Activated CD8-positive, alpha-beta memory T cell treated with anti-CD3 and anti-CD28 coated beads, Interleukin-2, amount 10 ng/mL, durations not matched to agents 7 days and 5 days (primary cell): ENCODE data around the gene CPNE4. TPM values are rescaled to one million over a fixed set of nuclear protein-coding genes. Genes with fewer than 3 reads are reported as not detected.
A peak's percentile ranks its signal among the peaks of the same experiment; 100 is the strongest.

ENCODE experiments used
- ATAC-seq: fragments of 150-1000 bp; cut with Tn5 transposase; one replicate; pipeline ENCODE4 v1.10.0; 2021; ENCODE audit warnings: moderate library complexity
- CTCF ChIA-PET: fragments of 350-600 bp; sonication (Branson Sonifier 250); formaldehyde crosslinking; loops from one replicate; lab custom pipeline; 2021; ENCODE audit warnings: antibody characterized with exemption; lab: Charles Lee
- DNase-seq: peaks from one replicate; pipeline ENCODE4 v3.0.0-alpha.2; 2020
- H3K27ac Mint-ChIP-seq: one replicate; pipeline ENCODE4 v1.8.0; 2021; ENCODE audit warnings: mild to moderate bottlenecking, mixed read lengths
- H3K27me3 Mint-ChIP-seq: one replicate; pipeline ENCODE4 v1.8.0; 2021; ENCODE audit warnings: mixed read lengths
- H3K36me3 Mint-ChIP-seq: one replicate; pipeline ENCODE4 v1.8.0; 2021; ENCODE audit warnings: mild to moderate bottlenecking, mixed read lengths
- H3K4me1 Mint-ChIP-seq: one replicate; pipeline ENCODE4 v1.8.0; 2021; ENCODE audit warnings: mixed read lengths
- H3K4me3 Mint-ChIP-seq: one replicate; pipeline ENCODE4 v1.8.0; 2021; ENCODE audit warnings: mild to moderate bottlenecking, moderate library complexity, mixed read lengths
- H3K9me3 Mint-ChIP-seq: one replicate; pipeline ENCODE4 v1.8.0; 2022; ENCODE audit warnings: low read depth, mixed read lengths
- total RNA-seq, 2 experiments: library from RNA; stranded (reverse); gene quantifications; one replicate each; pipeline ENCODE4 v1.2.3, GENCODE V29; 2021

Gene CPNE4
- total RNA-seq, 2 experiments from 2014 or later, result not detected

DNA sequence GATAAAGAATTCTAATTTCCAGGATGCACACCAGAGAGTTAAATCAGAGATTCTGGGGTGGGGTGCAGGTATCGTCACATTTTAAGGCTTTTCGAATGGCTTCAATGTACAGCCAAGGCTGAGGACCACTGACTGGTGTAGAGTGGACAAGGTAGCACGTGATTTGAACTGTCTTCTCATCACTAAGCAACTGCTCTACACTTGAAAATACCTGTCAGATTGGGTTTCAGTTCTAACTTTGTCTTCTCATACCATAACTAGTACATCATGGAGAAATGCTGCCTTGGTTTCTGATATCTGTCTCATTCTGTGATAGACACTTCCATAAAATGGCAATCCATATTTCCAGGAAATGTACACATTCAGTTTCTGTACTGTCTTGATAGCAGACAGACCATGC, 474.0 kb downstream of the CPNE4 start:
- ATAC-seq (no peak), DNase-seq (no peak)
- Mint-ChIP-seq H3K27me3 (peaks cover 79% of the 10 kb centered on the region), H3K36me3 (no peaks in the 10 kb centered on the region), H3K4me3 (no peak overlapping the region), H3K27ac (no peak overlapping the region), H3K9me3 (no peaks in the 10 kb centered on the region), H3K4me1 (no peaks in the 10 kb centered on the region)
- CTCF ChIA-PET, result interaction anchor here (0.7 kb wide), 1 partner anchor 10 kb away, joined by 3 read pairs; no protein-coding TSS in a partner anchor

DNA sequence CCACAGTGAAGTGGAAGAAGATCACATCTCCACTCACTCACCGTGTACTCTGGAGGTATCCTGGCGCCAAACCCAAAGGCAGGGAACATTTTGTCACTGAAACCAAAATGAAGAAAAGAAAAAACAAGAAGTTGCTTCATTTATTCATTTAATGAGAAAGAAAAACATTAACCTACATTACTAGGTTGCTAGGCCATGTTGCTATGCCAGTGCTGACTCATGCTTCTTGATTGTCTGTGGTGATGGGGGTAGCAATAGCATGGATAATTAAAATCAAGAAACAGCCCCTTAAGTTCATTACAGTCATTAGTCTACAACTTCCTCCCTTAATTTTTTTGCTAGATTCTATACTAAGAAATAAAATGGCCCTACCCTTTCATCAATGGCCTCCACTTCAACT, 479.4 kb downstream of the CPNE4 start:
- H3K4me3 Mint-ChIP-seq, result no peak overlapping the region
- H3K9me3 Mint-ChIP-seq, result no peaks in the 10 kb centered on the region
- no peak for ATAC-seq
- no peaks in the 10 kb centered on the region for H3K36me3 Mint-ChIP-seq
- CTCF ChIA-PET, result no interaction called here
- H3K4me1 Mint-ChIP-seq, result peaks cover 21% of the 10 kb centered on the region
- DNase-seq, result no peak
- H3K27ac Mint-ChIP-seq, result no peak overlapping the region
- H3K27me3 Mint-ChIP-seq, result peaks cover 65% of the 10 kb centered on the region

DNA sequence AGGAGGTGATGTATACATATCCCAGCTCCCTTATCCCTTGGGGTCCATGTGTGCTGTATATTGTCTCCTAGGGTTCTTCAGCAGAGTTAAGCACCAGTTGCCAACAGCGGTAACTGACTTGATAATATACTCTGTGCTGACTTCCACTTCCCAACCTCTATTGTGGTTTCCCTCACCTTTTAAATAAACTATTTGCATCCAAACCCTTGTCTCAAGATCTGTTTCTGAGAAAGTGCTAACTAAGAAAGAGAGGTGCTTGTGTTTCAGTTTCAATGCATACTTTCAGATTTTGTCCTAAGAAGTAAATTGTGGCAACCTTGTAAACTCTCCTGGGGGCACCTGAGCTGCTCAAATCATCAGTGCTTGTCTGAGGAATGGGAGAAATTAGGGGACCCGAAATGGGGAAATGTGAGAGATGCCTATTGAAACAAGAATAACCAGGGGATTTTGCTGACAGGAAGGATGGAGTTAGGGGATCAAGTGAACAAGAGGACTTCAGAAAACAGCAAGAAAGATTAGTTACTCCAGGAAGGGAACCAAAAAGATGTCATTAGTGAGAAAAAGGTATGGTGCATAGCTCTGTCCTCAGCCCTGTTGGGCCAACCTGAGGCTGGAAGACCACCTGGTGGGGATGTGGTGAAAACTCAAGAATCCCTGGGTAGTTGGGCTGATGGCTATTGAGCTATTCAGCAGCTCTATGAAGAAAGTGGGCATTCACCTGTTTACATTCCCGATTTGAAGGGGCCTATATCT, 481.1 kb downstream of the CPNE4 start:
- Mint-ChIP-seq H3K36me3 (no peaks in the 10 kb centered on the region), H3K27me3 (peaks cover 60% of the 10 kb centered on the region), H3K4me1 (peaks cover 21% of the 10 kb centered on the region), H3K27ac (peak overlapping the region; percentile 40), H3K9me3 (no peaks in the 10 kb centered on the region), H3K4me3 (no peak overlapping the region)
- DNase-seq (no peak), ATAC-seq (peak; percentile 49)
- CTCF ChIA-PET, result no interaction called here

DNA sequence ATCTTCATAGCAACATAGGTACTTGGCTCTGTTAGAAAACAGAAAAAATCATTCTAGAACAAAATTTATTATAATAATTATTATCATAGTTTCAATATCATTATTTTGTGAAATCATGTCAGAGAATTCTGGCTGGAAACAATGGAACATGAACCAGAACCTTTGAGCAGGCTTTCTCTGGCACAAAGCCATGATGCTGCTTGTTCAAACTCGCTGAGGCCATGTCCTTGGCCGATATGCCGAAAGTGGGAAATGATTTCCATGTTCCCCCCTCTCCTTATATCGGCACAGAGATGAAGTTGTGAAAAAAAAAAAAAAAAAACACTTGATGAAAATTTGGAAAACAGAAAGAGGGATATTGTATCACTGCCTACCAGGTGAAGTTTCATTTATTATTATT, 483.1 kb downstream of the CPNE4 start:
- no peaks in the 10 kb centered on the region for H3K36me3 Mint-ChIP-seq
- CTCF ChIA-PET, result interaction anchor here (0.7 kb wide), 1 partner anchor 521 kb away, joined by 3 read pairs; no protein-coding TSS in a partner anchor
- H3K4me1 Mint-ChIP-seq, result peaks cover 21% of the 10 kb centered on the region
- no peaks in the 10 kb centered on the region for H3K9me3 Mint-ChIP-seq
- no peak overlapping the region for H3K27ac Mint-ChIP-seq
- no peak for DNase-seq
- H3K27me3 Mint-ChIP-seq, result peaks cover 53% of the 10 kb centered on the region
- ATAC-seq, result no peak
- no peak overlapping the region for H3K4me3 Mint-ChIP-seq

DNA sequence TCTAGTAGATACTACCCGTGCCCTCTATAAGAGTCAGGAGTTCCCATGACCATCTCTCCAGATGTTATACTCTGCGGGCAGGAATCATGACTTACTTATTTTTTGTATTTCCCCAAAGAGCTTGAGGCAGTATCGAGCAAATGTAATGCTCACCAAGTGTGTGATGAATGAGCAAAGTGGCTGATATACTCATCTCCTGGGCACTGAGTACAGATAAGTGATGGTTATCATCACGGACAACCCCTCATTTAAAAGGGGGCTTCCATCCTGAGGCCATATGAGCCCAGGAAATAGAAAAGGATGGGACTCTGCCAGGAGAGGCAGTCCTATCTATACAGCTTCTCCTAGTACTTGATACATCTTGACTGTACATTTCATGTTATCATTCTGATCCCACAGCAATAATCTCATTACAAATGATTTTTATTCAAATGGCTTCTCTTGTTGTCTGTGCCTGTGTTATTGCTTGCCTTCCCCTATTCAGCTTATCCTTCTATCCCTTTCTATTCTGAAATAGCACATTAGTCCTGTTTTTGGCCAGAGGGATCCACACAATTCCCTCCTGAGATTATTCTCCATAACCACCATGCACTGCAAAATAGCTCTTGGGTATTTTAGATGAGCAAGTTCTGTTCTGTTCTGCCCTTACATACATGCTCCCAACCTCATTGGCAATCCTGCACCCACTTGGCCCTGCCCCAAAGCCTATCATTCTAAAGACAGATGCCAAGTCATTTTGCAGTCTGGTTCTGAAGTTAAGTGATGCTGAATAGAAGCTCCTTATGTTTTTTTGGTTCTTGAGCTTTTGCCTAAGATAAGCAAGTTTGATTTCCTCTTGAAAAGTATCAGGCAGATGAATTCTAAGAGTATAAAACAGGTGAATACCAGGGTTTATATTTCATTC, 484.0 kb downstream of the CPNE4 start:
- no peak for DNase-seq
- ATAC-seq, result no peak
- Mint-ChIP-seq H3K27ac (no peak overlapping the region), H3K9me3 (no peaks in the 10 kb centered on the region), H3K4me1 (peaks cover 21% of the 10 kb centered on the region), H3K4me3 (no peak overlapping the region), H3K27me3 (peaks cover 50% of the 10 kb centered on the region), H3K36me3 (no peaks in the 10 kb centered on the region)
- CTCF ChIA-PET, result no interaction called here

DNA sequence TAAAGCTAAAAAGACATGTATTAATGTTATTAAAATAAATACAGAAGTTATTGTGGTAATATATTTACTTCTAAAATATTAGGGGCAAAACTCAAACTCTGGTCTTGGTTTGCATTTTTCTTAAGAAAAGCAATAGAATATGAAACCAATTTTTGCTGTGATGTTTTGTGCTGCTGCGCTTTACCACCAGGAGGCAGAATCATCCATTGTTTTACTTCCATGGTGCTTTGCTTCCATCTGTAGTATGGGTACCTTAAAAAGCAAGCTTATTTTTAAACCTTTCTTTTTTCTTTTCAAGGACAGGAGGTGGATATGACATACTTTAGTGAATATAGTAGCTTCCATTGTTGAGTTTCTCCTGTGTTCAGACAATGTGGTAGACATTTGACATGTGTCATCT, 485.5 kb downstream of the CPNE4 start:
- H3K27ac Mint-ChIP-seq, result no peak overlapping the region
- H3K36me3 Mint-ChIP-seq, result no peaks in the 10 kb centered on the region
- CTCF ChIA-PET, result interaction anchor here (0.9 to 1.0 kb wide), 2 partner anchors 10 to 481 kb away, joined by 4 to 5 read pairs; no protein-coding TSS in a partner anchor
- no peak for DNase-seq
- H3K4me3 Mint-ChIP-seq, result no peak overlapping the region
- no peak for ATAC-seq
- peaks cover 40% of the 10 kb centered on the region for H3K27me3 Mint-ChIP-seq
- H3K9me3 Mint-ChIP-seq, result no peaks in the 10 kb centered on the region
- H3K4me1 Mint-ChIP-seq, result peaks cover 21% of the 10 kb centered on the region

DNA sequence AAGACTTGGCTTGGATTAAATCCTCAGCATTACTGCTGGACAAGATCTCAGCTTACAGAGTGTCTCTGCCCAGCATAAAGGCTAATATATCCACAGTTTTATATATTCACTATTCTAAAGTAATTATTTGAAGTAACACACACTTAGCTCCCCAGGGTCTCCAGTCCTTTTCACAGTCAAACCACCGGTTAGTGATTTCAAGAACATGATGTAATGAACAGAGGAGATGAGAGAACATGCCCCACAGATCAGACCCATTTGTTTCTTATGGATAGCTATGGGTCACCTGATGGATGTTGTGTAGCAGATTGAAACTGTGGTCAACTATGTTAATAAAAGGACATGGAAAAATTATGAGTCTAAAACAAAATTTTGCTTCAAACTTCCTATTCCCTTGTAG, 487.2 kb downstream of the CPNE4 start:
- Mint-ChIP-seq H3K4me3 (no peak overlapping the region), H3K36me3 (no peaks in the 10 kb centered on the region), H3K27me3 (peaks cover 36% of the 10 kb centered on the region), H3K27ac (no peak overlapping the region), H3K9me3 (no peaks in the 10 kb centered on the region), H3K4me1 (peaks cover 5% of the 10 kb centered on the region)
- ATAC-seq (no peak), DNase-seq (no peak)
- CTCF ChIA-PET, result no interaction called here

DNA sequence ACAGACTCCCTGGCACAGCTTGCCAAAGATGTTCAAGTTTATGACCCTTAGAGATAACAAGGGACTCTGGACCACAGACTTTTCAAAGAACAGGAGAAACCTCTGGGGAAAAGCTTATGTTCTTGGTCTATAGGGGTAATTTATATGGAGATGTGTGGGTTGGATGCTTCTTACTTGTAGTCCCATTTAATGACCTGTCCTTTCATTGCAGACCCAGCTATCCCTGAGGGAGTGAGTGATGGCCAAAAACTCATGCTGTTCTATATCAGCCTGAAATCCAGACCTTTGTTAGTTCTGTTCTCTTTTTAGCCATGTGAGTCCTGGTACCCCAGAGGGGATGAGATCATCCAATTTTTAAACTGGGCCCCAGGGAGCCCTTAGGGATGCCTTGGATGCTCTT, 488.4 kb downstream of the CPNE4 start:
- Mint-ChIP-seq H3K27me3 (peaks cover 31% of the 10 kb centered on the region), H3K27ac (no peak overlapping the region), H3K4me1 (no peaks in the 10 kb centered on the region), H3K36me3 (no peaks in the 10 kb centered on the region), H3K4me3 (no peak overlapping the region), H3K9me3 (no peaks in the 10 kb centered on the region)
- DNase-seq, result no peak
- CTCF ChIA-PET, result no interaction called here
- ATAC-seq, result no peak

DNA sequence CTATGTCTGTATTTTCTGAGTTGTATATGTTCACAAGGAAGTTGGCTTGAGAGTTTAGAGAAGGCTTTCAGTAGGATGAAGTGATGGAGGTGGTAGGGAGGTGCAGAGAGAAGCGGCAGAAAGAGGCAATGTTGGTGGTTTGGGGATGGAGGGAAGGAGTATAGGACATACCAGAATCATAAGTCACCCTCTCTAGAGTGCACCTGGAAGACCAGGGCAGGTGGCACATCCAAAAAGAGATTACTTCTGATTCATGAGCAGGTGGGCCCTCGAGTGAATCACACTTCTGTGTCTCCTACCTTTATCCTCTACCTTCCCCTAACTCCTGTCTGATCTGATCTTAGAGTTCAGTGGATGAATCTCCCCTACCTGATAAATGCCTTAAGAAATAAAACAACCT, 490.3 kb downstream of the CPNE4 start:
- no peak for ATAC-seq
- no peaks in the 10 kb centered on the region for H3K4me1 Mint-ChIP-seq
- H3K4me3 Mint-ChIP-seq, result no peak overlapping the region
- CTCF ChIA-PET, result no interaction called here
- no peaks in the 10 kb centered on the region for H3K9me3 Mint-ChIP-seq
- H3K27ac Mint-ChIP-seq, result no peak overlapping the region
- peaks cover 30% of the 10 kb centered on the region for H3K27me3 Mint-ChIP-seq
- no peak for DNase-seq
- no peaks in the 10 kb centered on the region for H3K36me3 Mint-ChIP-seq

DNA sequence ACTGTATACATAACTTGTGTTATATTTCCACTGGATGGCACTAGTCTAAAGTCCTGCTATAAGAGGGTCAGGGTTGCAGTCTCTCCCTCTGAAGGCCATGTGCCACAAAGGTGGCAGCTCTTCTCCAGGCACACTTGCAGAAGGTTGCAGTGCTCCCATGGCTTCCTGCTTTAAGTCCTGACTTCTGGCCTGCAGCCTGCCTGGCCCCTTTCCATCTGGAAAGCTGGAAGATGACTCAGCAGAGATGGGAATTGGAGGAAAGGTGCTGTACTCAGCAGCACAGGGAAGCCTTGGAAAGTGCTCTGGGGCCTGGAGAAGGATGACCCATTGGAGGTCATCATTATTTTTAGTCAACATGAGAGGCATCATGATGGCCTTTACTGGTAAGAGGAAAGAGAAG, 491.1 kb downstream of the CPNE4 start:
- Mint-ChIP-seq H3K4me1 (no peaks in the 10 kb centered on the region), H3K27ac (no peak overlapping the region), H3K9me3 (no peaks in the 10 kb centered on the region), H3K27me3 (peaks cover 28% of the 10 kb centered on the region), H3K4me3 (no peak overlapping the region), H3K36me3 (no peaks in the 10 kb centered on the region)
- DNase-seq (no peak), ATAC-seq (no peak)
- CTCF ChIA-PET, result no interaction called here

DNA sequence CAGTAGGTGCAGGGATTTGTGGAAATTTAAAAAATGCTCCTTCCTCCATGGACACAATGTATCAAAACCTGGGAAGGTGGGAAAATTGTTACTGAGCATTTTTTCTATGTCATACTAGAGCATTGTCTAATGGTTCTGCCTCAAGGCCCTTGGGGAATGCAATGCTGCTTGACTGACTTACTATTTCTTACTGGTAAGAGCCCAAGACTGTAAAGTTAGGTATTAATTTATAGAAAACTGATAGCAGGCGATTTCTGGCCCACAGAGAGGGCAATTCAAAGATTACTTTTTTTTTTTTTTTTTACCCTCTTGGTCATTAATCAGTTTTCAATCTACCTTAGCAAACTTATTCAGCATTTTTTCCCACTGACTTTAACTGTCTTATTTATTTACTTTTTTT, 493.5 kb downstream of the CPNE4 start:
- Mint-ChIP-seq H3K4me1 (no peaks in the 10 kb centered on the region), H3K27ac (no peak overlapping the region), H3K4me3 (no peak overlapping the region), H3K36me3 (no peaks in the 10 kb centered on the region), H3K27me3 (peaks cover 18% of the 10 kb centered on the region), H3K9me3 (no peaks in the 10 kb centered on the region)
- DNase-seq, result no peak
- CTCF ChIA-PET, result no interaction called here
- no peak for ATAC-seq

DNA sequence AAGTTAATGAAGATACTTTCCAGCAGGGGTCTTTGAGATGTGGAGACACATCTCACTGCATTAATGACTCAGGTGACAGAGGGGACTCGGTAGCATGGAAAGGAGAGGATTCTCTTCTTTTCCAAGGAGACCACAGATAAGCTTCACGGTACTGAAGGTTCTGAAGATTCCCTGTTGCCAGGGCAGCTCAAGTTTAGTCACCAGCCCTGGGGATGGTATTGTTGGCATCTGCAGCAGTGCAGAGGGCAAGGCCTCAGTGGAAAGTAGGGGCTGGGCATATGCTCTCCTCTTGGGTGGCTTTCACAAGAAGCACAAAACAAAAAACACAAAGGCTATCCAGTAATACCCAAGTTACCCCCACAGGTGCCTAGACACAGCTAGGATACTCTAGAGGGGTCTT, 494.0 kb downstream of the CPNE4 start:
- Mint-ChIP-seq H3K27me3 (peaks cover 21% of the 10 kb centered on the region), H3K4me1 (no peaks in the 10 kb centered on the region), H3K27ac (no peak overlapping the region), H3K4me3 (no peak overlapping the region), H3K36me3 (no peaks in the 10 kb centered on the region), H3K9me3 (no peaks in the 10 kb centered on the region)
- CTCF ChIA-PET, result no interaction called here
- ATAC-seq (no peak), DNase-seq (no peak)

DNA sequence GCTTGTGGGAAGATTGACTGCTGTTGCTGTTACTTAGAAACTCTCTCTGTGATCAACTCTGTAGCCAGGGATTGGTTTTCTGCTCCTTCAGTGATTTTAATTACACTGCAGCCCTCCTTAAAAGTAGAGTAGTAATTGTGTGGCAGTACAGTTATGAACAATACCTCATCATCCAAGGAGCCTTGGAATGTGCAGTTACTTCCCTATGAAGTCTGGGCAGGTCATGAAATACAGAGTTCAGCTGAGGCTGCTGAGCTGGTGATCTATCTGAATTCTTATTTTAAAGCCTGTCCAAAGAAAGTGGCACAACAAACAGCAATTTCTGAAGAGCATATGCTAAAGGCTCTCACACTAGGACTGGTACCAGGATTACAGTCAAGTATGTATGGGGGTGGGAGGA, 494.7 kb downstream of the CPNE4 start:
- H3K36me3 Mint-ChIP-seq, result no peaks in the 10 kb centered on the region
- peaks cover 26% of the 10 kb centered on the region for H3K27me3 Mint-ChIP-seq
- H3K9me3 Mint-ChIP-seq, result no peaks in the 10 kb centered on the region
- H3K4me1 Mint-ChIP-seq, result no peaks in the 10 kb centered on the region
- no peak overlapping the region for H3K27ac Mint-ChIP-seq
- no peak for ATAC-seq
- H3K4me3 Mint-ChIP-seq, result no peak overlapping the region
- CTCF ChIA-PET, result no interaction called here
- DNase-seq, result no peak

DNA sequence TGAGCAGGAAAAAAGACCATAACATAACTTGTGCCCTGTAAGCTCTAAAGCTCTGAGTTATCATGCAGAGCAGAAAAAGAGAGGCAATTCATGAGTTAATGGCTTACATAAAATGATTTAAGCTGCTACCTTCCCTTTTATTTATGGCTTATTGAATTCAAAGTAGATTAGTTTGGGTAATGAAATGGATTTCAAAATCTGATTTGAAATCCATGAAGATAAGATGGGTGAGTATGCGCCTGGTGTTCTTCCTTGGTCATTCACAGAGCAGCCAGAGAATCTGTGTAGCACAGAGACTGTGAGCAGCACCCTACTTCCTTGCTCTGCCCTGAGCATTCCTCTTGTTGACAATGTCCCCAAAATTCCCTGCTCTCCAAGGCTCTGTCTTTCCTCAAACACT, 495.8 kb downstream of the CPNE4 start:
- H3K27ac Mint-ChIP-seq, result no peak overlapping the region
- ATAC-seq (no peak), DNase-seq (no peak)
- CTCF ChIA-PET, result no interaction called here
- H3K9me3 Mint-ChIP-seq, result no peaks in the 10 kb centered on the region
- H3K4me1 Mint-ChIP-seq, result no peaks in the 10 kb centered on the region
- H3K36me3 Mint-ChIP-seq, result no peaks in the 10 kb centered on the region
- H3K4me3 Mint-ChIP-seq, result no peak overlapping the region
- peaks cover 31% of the 10 kb centered on the region for H3K27me3 Mint-ChIP-seq
